Caco-2 (cell line): ENCODE data around the gene NKRF. TPM values are rescaled to one million over a fixed set of nuclear protein-coding genes. Genes with fewer than 3 reads are reported as not detected.

Experiments
- BruUV-seq: library from RNA; stranded (reverse); fragments of 400-500 nt; replicated peaks from 2 replicates; lab custom pipeline; 2021; lab: Mats Ljungman, UMichigan
- CTCF ChIA-PET: fragments of 300-600 bp; sonication (Branson Sonifier 250); formaldehyde crosslinking; loops from one replicate; lab custom pipeline; 2022; ENCODE audit warnings: antibody characterized with exemption; lab: Charles Lee
- POLR2A ChIA-PET: fragments of 300-600 bp; sonication (Branson Sonifier 250); formaldehyde crosslinking; loops from one replicate; lab custom pipeline; 2022; ENCODE audit warnings: antibody characterized with exemption; lab: Charles Lee
- DNase-seq, 2 experiments: peaks; one replicate each; pipeline versions ENCODE4 v3.0.0 to v3.0.0-alpha.2; 2020 to 2022
- H3K27me3 ChIP-seq: replicated peaks from 2 replicates; pipeline ENCODE4 v1.6.0; 2011; ENCODE audit warnings: low read length; ENCODE audit not compliant: control insufficient read depth, insufficient read depth
- H3K36me3 ChIP-seq: 2 replicates; pipeline ENCODE4 v1.5.1; 2011; ENCODE audit warnings: low read length; ENCODE audit not compliant: control insufficient read depth, insufficient read depth
- H3K4me1 ChIP-seq: fragments of 250-450 bp; sonication (Bioruptor Pico); 2 replicates; pipeline ENCODE4 v1.5.1; 2020; ENCODE audit warnings: mild to moderate bottlenecking
- H3K4me3 ChIP-seq: 2 replicates; pipeline ENCODE4 v1.5.1; 2011; ENCODE audit warnings: low read depth, mild to moderate bottlenecking, control low read depth, low read length
- H3K9me3 ChIP-seq: fragments of 250-450 bp; sonication (Bioruptor Pico); 2 replicates; pipeline ENCODE4 v1.5.1; 2020; ENCODE audit warnings: mild to moderate bottlenecking, moderate library complexity
- H3K27ac Mint-ChIP-seq: one replicate; pipeline ENCODE4 v1.8.0; 2022; ENCODE audit warnings: mixed read lengths; ENCODE audit not compliant: unreplicated experiment
- H3K27me3 Mint-ChIP-seq: one replicate; pipeline ENCODE4 v1.8.0; 2022; ENCODE audit warnings: mixed read lengths; ENCODE audit not compliant: insufficient read depth, unreplicated experiment
- H3K36me3 Mint-ChIP-seq: one replicate; pipeline ENCODE4 v1.8.0; 2022; ENCODE audit warnings: mild to moderate bottlenecking, mixed read lengths; ENCODE audit not compliant: insufficient read depth, unreplicated experiment
- H3K4me1 Mint-ChIP-seq: one replicate; pipeline ENCODE4 v1.8.0; 2022; ENCODE audit warnings: low read depth, mixed read lengths; ENCODE audit not compliant: unreplicated experiment
- H3K4me3 Mint-ChIP-seq: one replicate; pipeline ENCODE4 v1.8.0; 2022; ENCODE audit warnings: mild to moderate bottlenecking, moderate library complexity, mixed read lengths; ENCODE audit not compliant: unreplicated experiment
- H3K9me3 Mint-ChIP-seq: one replicate; pipeline ENCODE4 v1.8.0; 2022; ENCODE audit warnings: mixed read lengths; ENCODE audit not compliant: unreplicated experiment
- CTCF ChIP-seq, 2 experiments: fragments of 200-600 bp in 1 of 2; IDR thresholded peaks; 1 replicate in 1 of 2; 2 replicates in 1 of 2; pipeline versions ENCODE4 v1.5.1 to v1.8.0; 2011 to 2022; ENCODE audit warnings: antibody characterized with exemption in 1 of 2, control low read depth in 1 of 2, inconsistent platforms in 1 of 2, low read depth in 1 of 2, low read length in 1 of 2, mild to moderate bottlenecking in 1 of 2, moderate library complexity in 1 of 2; ENCODE audit not compliant: insufficient read depth in 1 of 2, severe bottlenecking in 1 of 2, unreplicated experiment in 1 of 2
- intact Hi-C: fragments of 100-400 bp; cut with micrococcal nuclease; formaldehyde crosslinking; loops from one replicate; pipeline ENCODE4 v1.10.0; 2022; ENCODE audit not compliant: unreplicated experiment
- total RNA-seq: library from RNA; stranded (reverse); gene quantifications from 2 replicates; pipeline ENCODE4 v1.2.3, GENCODE V29; 2022

The NKRF gene
- total RNA-seq, 1 experiment from 2014 or later: 14.4 TPM

- no peak for DNase-seq
- no peaks in the 10 kb centered on the region for H3K36me3 Mint-ChIP-seq
- Histone ChIP-seq H3K9me3 (no peaks in the 10 kb centered on the region), H3K27me3 (no peaks in the 10 kb centered on the region), H3K4me1 (no peaks in the 10 kb centered on the region), H3K36me3 (no peaks in the 10 kb centered on the region), H3K4me3 (no peak overlapping the region)
- no peaks in the 10 kb centered on the region for H3K4me1 Mint-ChIP-seq
- intact Hi-C loops: no loop called here
- H3K4me3 Mint-ChIP-seq: no peak overlapping the region
- ChIA-PET POLR2A (no interaction called here), CTCF (no interaction called here)
- no peaks in the 10 kb centered on the region for H3K9me3 Mint-ChIP-seq
- no peak for TF ChIP-seq CTCF (IDR thresholded peaks at IDR 0.05; ENCODE audit: insufficient read depth in 1 of 2, low read depth in 1 of 2, low read length in 1 of 2, severe bottlenecking in 1 of 2, unreplicated experiment in 1 of 2)
- H3K27ac Mint-ChIP-seq: no peak overlapping the region
- BruUV-seq: no TSS peak
- H3K27me3 Mint-ChIP-seq: no peaks in the 10 kb centered on the region
Measured at GRCh38 chrX:119646515-119646914, 40.3 kb upstream of the NKRF start.

GRCh38 chrX:119643696-119644095, 37.5 kb upstream of the NKRF start:
- H3K4me3 ChIP-seq: no peak overlapping the region
- POLR2A ChIA-PET: no interaction called here
- CTCF ChIA-PET: interaction anchor here (1.0 kb wide), 1 partner anchor 86 kb away, joined by 3 read pairs; no protein-coding TSS in a partner anchor
- Mint-ChIP-seq H3K27me3 (no peaks in the 10 kb centered on the region), H3K36me3 (no peaks in the 10 kb centered on the region), H3K4me1 (no peaks in the 10 kb centered on the region), H3K27ac (no peak overlapping the region), H3K4me3 (no peak overlapping the region), H3K9me3 (no peaks in the 10 kb centered on the region)
- no peaks in the 10 kb centered on the region for H3K9me3 ChIP-seq
- no peaks in the 10 kb centered on the region for H3K27me3 ChIP-seq
- intact Hi-C loops: no loop called here
- DNase-seq: no peak
- no peaks in the 10 kb centered on the region for H3K4me1 ChIP-seq
- H3K36me3 ChIP-seq: no peaks in the 10 kb centered on the region
- TF ChIP-seq CTCF (IDR thresholded peaks at IDR 0.05; ENCODE audit: insufficient read depth in 1 of 2, low read depth in 1 of 2, low read length in 1 of 2, severe bottlenecking in 1 of 2, unreplicated experiment in 1 of 2): no peak
- no TSS peak for BruUV-seq

GRCh38 chrX:119640731-119641170, 34.5 kb upstream of the NKRF start:
- Mint-ChIP-seq H3K27me3 (no peaks in the 10 kb centered on the region), H3K4me1 (no peaks in the 10 kb centered on the region), H3K9me3 (no peaks in the 10 kb centered on the region), H3K27ac (no peak overlapping the region), H3K36me3 (no peaks in the 10 kb centered on the region), H3K4me3 (no peak overlapping the region)
- no peak overlapping the region for H3K4me3 ChIP-seq
- H3K36me3 ChIP-seq: no peaks in the 10 kb centered on the region
- BruUV-seq: no TSS peak
- H3K9me3 ChIP-seq: no peaks in the 10 kb centered on the region
- H3K4me1 ChIP-seq: no peaks in the 10 kb centered on the region
- CTCF ChIA-PET: no interaction called here
- H3K27me3 ChIP-seq: no peaks in the 10 kb centered on the region
- POLR2A ChIA-PET: no interaction called here
- no peak for DNase-seq
- intact Hi-C loops: no loop called here
- TF ChIP-seq CTCF (IDR thresholded peaks at IDR 0.05; ENCODE audit: insufficient read depth in 1 of 2, low read depth in 1 of 2, low read length in 1 of 2, severe bottlenecking in 1 of 2, unreplicated experiment in 1 of 2): no peak
